ENCODE data around the gene SLC25A51. TPM values are rescaled to one million over a fixed set of nuclear protein-coding genes. Genes with fewer than 3 reads are reported as not detected.

Gene SLC25A51, protein sequence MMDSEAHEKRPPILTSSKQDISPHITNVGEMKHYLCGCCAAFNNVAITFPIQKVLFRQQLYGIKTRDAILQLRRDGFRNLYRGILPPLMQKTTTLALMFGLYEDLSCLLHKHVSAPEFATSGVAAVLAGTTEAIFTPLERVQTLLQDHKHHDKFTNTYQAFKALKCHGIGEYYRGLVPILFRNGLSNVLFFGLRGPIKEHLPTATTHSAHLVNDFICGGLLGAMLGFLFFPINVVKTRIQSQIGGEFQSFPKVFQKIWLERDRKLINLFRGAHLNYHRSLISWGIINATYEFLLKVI
- 10 to 100 TPM; 14.2 to 20.3 (median 15.0) TPM for polyA plus RNA-seq (ENCODE audit: insufficient read length in 4 of 4)

DNA sequence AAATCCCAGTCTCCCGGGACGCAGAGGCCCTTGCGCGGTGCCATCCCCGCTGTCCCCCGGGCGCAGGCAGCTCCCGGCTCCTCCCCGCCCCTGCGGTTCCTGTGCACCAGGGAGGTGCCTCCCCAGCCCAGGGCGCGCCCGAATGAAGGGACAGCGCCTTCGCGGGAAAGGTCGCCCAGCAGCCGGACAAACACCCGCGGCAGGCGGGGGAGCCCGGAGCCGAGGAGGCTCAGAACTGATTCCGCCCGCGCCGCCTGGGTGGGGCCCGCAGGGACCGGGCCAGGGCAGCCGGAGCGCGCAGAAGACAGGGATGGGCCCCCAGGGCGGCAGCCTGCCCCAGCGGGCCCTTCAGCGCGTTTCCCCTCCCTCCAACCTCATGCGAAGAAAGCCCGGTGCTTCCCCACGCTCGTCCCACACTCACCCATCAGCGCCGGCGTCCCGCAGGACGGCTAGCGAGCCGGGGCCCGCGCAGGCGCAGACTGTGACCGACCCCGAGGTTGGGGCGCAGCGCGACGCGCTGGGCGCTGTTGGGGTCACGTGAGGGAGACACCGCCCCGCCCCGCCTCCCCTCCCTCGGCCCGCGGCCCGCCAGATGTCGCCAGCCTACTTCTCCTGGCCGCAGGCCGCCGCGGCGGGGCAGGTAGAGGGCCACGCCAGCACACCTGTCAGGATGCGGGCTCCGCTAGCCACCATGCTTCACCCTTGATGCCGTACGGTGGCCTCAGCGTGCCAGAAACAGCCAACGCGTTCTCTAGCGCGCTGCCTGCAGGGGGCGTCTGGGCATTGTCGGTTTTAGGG lies at the start of gene SLC25A51:
Gene SLC25A51 (minus strand): TSS at position 481 of the 798 bp plus-strand sequence. CDS start 15,577 bp downstream, outside the sequence.
- DNase-seq (ENCODE audit: low read depth in 4 of 4, low spot score in 3 of 4), result peak; percentile 92 to 98 (median 94)

DNA sequence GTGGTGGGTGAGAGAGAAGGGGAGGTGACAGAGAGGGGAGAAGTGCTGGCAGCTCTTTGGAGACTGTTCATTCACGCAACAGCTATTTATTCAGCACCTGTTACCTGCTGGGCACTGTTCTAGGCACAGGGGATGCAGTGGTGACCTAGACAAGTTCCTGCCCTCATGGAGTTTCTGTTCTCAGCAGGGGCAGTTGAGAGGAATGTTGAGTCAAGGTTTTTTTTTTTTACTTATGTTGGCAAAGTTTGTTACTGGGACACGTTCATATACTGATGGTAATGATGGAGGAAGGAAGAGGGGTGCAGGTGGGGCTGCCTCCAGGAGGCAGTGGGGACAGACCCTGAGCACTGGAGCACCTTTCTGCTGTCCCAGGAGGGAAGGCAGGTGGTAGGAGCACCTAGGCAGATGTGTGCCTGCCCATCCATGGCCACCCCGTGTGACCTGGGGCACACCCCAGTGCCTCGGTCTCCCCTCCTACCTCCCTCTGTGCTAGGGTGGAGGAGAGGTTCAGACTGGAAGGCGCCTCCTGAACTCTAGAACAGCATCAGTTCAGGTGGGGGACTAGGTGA lies 49.4 kb upstream of the SLC25A51 start:
- no peak for DNase-seq (ENCODE audit: low read depth in 4 of 4, low spot score in 3 of 4)

DNA sequence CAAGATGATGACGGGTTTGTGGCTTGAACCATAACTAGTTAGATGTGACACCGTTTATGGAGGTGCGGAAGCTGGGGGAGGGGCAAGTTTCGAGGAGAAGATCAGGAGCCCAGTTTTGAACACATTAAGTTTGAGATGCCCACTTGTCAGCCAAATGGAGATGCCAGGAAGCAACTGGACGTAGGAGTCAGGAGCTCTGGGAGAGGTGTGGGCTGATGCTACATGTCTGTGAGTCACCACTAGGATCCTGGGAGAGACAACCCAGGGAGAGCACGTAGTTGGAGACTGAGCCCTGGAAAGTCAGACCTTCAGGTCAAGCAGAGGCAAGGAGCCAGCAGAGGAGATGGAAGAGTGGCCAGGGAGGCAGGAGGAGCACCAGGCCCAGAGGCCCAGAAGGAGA lies 48.8 kb upstream of the SLC25A51 start:
- DNase-seq (ENCODE audit: low read depth in 4 of 4, low spot score in 3 of 4), result no peak

DNA sequence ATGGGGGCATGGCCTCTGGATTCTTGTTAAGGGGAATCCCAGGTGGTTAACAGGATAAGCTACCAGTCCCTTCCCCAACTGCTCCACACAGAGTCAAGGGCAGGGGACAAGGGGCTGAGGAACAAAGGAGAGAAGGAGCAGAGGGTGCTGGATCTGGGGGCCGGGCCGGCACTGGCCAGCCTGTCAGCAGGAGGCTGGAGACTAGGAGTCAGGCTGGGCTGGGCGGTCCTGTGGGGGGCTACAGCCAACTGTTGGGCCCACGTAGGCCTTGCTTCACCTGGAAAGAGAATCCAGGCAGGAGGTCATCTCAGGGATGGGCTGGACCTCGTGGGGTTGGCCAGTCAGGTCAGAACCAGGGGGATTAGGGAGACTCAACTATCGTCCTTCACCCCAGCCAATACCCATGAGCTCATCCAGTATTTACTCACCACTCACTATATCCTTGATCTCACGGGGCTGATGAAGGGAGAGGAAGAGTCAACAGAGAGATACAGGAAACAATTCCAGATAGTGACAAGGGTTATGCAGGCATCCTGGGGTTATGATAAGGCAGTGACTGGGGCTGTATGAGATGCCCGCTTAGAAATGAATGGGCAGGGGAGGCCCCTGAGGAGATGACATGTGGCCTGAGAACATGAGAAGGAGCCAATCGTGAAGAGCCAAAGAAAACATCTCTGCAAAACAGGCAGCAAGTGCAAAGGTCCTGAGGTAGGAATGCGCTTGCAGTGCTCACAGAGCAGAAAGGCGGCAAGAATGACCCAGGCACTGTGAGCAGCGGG lies 47.9 kb upstream of the SLC25A51 start:
- DNase-seq (ENCODE audit: low read depth in 4 of 4, low spot score in 3 of 4), result no peak

DNA sequence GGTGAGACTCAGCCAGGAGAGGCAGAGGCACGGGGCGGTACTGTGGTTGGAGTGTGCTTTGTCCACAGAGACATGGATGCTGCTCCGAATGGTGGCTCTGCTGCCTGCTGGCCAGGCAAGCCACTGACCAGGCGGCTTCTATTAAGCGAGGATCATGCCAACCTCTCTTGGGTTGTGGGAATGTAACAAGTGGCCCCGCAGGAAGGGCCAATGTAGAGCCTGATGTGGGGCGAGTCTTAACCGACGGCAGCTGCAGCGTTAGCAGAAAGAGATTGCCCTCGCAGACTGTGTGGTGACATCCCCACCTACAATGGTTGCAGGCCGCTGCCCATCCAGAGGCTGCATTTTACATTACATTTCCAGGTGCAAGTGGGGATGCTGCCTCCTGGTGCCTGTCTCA lies 46.6 kb upstream of the SLC25A51 start:
- no peak for DNase-seq (ENCODE audit: low read depth in 4 of 4, low spot score in 3 of 4)

DNA sequence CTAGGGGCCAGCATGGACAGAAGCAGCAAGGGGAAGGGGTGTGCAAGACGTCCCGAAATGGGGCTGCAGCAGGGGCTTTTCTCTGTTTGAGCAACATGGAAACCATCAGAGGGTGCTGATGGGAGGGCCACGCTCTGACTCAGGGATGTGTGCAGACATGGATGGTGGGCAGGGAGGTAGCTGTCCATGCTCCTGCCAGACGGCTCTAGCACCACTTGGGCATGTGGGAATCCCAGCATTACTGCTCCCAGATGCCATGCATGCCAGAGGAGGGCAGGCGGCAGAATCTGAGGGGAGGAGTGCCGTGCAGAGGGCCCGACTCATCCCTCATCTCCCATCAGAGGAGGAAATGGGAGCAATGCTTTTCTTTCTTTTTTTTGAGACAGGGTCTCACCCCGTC lies 45.6 kb upstream of the SLC25A51 start:
- DNase-seq (ENCODE audit: low read depth in 4 of 4, low spot score in 3 of 4), result no peak

DNA sequence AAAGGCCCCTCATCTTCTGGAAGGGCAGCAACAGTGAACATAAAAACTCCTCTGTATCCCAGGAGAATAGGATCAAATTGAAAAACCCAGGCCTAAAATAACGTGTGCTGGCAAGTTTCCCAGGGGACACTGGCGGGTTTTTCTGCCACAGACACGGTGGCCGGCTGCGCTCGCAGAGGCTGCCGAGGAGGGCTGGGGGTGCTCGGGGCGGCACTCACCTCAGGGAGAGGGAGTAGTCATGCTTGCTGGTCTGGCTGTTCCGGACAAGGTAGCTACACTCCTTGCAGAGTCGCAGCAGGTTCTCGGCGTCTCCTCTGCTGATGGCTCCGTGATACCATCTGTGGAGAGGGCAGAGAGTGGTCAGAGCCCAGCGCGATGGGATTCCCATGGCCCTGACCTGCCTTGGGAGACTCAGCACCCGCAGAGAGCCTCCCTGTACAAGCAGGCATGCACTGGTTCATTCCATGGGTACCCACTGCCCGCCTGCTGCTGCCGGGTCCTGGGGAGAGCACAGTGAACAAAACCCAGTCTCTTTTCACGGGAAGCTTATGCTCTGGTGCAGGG lies 44.6 kb upstream of the SLC25A51 start:
- no peak for DNase-seq (ENCODE audit: low read depth in 4 of 4, low spot score in 3 of 4)

DNA sequence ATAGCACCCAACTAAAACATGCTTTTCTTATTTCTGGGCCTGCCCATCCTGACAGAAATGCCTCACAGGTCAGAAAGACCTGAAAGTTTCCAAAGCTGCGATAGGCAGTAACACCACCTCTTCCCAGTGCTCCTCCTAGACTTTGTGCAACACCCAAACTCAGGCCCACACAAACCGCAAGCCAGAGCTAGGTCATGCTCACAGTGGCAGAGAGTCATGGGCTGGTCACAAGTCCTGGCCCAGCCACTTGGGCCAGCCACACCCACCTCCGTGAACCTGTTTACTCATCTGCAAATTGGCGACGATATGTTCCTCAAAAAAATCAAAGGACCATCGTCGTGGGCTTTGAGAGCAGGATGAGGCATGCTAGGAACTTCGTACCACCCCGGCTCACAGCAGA lies 44.0 kb upstream of the SLC25A51 start:
- DNase-seq (ENCODE audit: low read depth in 4 of 4, low spot score in 3 of 4), result no peak

DNA sequence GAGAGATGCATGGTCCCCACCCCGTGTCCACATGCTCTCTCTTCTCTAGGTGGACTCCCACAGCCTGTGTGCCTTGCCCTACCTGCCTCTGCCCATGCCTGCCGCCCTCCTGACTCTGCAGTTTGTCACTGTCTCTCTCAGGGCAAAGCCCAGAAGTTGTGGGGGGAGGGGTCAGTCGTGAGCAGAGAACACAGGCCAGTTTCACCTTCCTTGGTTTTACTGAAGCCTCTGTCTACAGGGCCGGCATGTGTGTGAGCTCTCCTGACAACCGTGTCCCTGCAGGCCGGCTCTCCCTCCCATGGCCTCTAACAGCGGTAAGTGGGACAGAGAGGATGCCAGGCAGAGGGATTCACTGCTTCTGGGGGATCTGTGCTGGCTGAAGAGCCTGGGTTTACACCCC lies 43.5 kb upstream of the SLC25A51 start:
- DNase-seq (ENCODE audit: low read depth in 4 of 4, low spot score in 3 of 4), result no peak

DNA sequence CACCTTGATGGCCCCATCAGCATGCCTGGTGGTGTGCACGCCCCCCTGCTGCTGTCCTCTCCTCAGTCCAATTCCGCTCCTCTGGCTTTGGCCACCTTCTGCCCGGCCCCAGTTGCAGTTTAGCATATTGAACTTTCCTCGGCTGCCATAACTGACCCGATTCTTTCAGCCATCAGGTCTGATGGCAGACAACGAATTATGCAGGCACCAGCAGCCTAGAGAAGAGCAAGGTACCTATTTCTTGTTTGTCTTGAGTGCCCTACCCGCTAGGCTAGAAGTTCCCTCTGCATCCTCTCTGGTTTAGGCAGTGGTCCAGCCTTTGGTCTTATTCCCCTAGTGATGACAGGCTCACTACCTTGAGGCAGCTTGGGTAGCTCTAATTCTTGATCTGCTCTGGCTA lies 43.0 kb upstream of the SLC25A51 start:
- no peak for DNase-seq (ENCODE audit: low read depth in 4 of 4, low spot score in 3 of 4)

DNA sequence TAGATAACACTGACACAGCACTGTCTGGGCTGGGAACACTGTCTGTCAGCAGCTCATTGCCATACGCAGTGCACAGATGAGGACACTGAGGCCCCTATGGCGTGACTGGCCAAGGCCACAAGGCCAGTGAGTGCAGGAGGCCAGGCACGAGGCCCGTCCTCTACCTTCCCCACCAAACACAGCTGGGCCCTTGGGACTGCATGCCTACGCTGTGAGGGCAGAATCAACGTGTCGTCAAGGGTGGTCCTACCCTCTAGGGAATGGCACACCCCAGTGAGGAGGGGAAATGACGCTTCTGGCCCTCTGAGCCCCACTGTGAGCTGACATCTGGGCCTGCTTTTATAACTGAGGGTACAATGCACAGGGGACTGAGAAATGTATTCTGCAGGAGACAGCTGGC lies 42.1 kb upstream of the SLC25A51 start:
- no peak for DNase-seq (ENCODE audit: low read depth in 4 of 4, low spot score in 3 of 4)

DNA sequence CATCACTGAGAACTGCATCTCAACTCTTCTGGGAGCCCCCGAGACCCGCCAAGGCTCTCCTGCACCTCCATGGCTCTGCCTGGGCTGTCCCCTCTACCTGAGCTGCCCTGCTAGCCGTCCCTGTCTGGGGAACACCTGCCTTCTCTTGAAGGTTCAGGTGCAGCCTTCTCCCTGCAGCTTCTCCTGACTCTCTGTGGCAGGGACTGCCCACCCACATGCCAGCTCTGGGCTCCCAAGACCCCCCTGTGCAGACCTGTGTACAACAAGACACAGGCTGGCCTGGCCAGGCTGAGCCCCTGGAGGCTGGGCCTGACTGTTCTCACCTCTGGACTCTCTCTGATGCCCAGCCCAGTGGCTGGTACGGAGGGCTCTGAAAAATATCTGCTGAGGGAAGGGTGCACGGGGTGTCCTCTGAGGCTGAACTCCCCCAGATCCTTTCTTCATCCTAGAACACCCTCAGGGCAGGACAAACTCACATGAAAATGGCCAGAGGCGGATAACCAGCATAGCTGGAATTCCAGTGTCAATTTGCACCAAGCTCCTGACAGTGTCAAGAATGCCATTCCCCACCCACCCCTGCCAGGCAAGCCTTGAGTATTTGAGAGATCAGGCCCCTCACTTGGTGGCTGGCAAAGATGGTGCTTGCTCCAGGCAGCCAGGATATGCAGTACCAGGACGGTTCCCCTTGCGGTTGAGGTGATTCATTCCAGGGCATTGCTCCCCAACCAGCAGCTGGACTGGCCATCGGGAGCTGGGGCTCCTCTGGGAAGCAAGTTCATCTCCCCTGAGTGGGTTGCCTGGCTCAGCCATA lies 40.9 kb upstream of the SLC25A51 start:
- no peak for DNase-seq (ENCODE audit: low read depth in 4 of 4, low spot score in 3 of 4)

DNA sequence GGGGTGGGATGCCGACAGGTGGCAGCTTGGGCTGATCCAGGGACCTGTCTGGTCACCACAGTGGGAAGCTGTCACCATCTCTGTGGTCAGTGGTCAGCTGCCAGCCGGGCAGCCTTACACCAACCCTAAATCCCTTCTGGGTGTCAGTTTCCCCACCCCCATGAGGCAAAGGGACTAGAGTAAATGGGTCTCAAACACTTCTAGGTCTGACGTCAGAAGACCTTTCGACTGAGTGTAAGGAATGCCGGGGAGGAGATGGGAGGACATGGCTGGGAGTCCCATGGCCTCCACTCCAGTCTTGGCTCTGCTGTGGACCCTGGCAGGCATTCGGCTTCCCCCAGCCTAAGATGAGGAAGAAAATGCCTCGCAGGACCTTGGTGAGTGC lies 40.3 kb upstream of the SLC25A51 start:
- DNase-seq (ENCODE audit: low read depth in 4 of 4, low spot score in 3 of 4), result no peak

DNA sequence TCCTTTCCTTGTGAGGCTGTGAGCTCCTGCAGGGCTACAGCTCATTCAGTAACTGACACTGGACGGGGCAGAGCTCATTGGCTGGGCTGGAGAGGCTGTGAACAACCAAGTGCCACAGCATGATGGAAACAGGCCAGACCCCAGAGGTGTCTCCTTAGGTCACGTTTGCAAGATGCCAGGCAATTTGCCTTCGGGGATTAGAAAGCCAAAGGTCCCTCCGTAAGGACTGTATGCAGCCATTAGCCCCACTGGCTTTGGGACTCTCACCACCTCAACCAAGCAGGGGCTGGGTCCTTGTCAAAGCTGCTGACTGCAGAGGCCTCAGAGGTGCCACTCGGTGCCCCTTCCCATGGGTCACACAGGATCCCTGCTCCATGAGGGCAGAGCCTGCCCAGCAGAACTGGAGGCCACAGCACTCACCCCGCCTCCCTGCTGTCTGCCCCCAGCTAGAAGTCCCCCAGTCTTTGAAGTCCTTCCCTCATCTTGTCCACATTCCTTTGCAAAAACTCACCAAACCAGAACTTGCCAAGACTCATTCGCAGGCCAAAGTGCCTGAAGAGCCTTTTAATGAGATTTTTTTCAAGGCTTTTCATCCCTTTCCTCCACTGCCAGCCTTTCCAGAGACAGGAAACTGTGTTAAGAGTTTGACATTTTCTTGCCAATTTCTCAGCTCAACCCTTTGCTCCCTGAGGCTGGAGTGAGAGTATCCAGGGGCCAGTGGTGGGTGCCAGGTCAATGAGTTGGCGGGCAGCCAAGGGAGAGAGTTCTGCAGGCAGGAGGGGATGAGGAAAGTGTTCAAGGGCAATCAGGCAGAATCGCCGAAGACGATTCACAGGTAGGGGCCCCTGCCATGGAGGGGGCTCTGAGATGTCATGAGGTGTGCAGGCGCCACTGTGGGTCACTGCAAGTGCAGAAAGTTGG lies 39.7 kb upstream of the SLC25A51 start:
- no peak for DNase-seq (ENCODE audit: low read depth in 4 of 4, low spot score in 3 of 4)

DNA sequence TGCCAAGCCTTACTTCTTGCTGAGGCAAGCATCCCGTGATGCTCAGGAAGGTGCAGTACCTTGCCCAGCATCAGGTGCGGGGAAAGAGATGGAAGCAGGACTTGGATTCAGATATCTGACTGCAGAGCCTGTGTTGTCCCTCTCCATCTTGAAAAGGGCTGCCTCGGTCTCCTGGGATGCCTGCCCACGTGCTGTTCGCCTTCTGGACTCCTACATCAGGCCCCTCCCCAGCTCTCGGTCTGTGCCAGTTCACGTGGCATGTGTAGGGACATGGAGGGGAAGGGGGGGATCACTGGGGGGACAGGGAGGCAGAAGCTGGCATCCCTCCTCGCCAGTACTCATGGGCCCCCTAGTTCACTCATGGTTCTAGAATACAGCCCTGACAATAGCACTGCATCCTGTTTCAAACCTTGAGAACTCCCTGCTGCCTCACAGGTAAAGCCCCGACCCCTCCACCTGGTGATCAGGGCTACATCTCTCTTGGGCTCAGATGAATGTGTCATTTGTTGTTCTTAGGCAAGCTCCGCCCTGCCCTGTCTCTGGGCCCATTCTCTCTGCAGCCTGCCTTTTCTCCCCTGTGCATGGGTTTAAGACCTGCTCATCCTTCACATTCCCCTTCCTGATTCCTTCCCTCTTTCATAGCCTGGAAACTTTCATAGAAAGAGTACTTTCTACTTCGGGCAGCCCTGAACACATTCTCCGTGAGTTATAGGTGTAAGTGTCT lies 38.9 kb upstream of the SLC25A51 start:
- no peak for DNase-seq (ENCODE audit: low read depth in 4 of 4, low spot score in 3 of 4)

DNA sequence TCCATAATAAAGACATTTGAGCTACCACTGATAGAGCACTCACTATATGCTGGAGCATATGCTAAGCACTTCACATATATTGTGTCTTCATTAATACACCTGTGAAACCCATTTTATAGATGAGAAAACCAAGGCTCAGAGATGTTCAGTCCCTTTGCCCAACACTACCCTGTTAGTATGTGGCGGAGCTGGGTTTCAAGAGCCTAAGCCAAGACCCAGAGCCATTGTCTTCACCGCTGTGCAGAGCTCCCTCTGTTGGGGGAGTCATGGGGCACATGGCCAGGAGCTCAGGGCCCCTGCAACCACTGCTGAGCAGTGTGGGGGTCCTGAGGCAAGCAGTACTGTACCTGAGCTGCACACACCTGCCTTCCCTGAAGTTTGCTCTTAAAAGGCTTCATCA lies 37.3 kb upstream of the SLC25A51 start:
- no peak for DNase-seq (ENCODE audit: low read depth in 4 of 4, low spot score in 3 of 4)

DNA sequence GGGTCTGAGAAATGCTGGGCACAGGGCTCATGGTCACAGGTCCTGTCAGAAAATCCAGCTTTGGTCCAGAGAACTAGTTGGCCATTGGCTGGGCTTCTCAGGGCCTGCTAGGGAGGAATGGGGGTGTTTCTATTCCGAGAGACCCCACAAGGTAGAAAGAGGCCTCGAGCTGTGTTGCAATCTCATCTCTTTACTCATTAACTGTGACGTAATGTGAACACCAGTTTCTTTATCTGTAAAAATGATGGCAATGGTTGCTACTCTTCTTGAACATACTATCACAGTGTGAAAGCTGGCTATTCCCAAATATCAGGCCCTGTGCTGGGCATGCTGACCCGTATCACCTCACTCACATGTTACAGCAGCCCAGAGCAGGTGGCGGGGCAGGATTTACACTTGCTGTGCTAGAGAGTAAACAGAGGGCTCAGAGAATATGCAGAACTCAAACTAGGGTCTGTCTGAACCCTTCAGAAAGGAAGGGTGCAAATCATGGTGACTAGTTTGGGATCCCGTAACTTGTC lies 35.7 kb upstream of the SLC25A51 start:
- no peak for DNase-seq (ENCODE audit: low read depth in 4 of 4, low spot score in 3 of 4)
